HT-29 (cell line): ENCODE results near the gene TRIO. TPM values are rescaled to one million over a fixed set of nuclear protein-coding genes. Genes with fewer than 3 reads are reported as not detected.

Source experiments
- DNase-seq: peaks from one replicate; pipeline ENCODE4 v3.0.0-alpha.2; 2015; ENCODE audit warnings: low spot score
- total RNA-seq: library from RNA; depleted of rRNA; stranded (reverse); fragments of >200 nt; shearing (Covaris generic); gene quantifications from 2 replicates; pipeline ENCODE4 v1.2.3, GENCODE V29; 2014

The TRIO gene
- total RNA-seq, 1 experiment from 2014 or later: 104 TPM

GRCh38 chr5:14476786-14477435 lies 333.8 kb downstream of the TRIO start:
- no peak for DNase-seq

- DNase-seq: no peak
Measured at GRCh38 chr5:14479143-14479696, 336.1 kb downstream of the TRIO start.

GRCh38 chr5:14481349-14481748 lies 338.2 kb downstream of the TRIO start:
- DNase-seq: no peak

- DNase-seq: no peak
Measured at GRCh38 chr5:14482085-14482484, 338.9 kb downstream of the TRIO start.

- DNase-seq: no peak
Measured at GRCh38 chr5:14483504-14484157, 340.5 kb downstream of the TRIO start.

GRCh38 chr5:14486486-14486885 lies 343.3 kb downstream of the TRIO start:
- no peak for DNase-seq

GRCh38 chr5:14486996-14487896 lies 344.1 kb downstream of the TRIO start:
- no peak for DNase-seq

- no peak for DNase-seq
Measured at GRCh38 chr5:14487897-14488570, 344.9 kb downstream of the TRIO start.

- no peak for DNase-seq
Measured at GRCh38 chr5:14488709-14489108, 345.6 kb downstream of the TRIO start.

- DNase-seq: no peak
Measured at GRCh38 chr5:14489643-14490042, 346.5 kb downstream of the TRIO start.

- DNase-seq: no peak
Measured at GRCh38 chr5:14490309-14490711, 347.2 kb downstream of the TRIO start.

- DNase-seq: no peak
Measured at GRCh38 chr5:14491015-14491915, 348.1 kb downstream of the TRIO start.

- no peak for DNase-seq
Measured at GRCh38 chr5:14492331-14492964, 349.3 kb downstream of the TRIO start.

- DNase-seq: no peak
Measured at GRCh38 chr5:14495301-14495700, 352.2 kb downstream of the TRIO start.

- no peak for DNase-seq
Measured at GRCh38 chr5:14497311-14497710, 354.2 kb downstream of the TRIO start.

- peak; percentile 69 for DNase-seq
Measured at GRCh38 chr5:14501353-14502293, 358.5 kb downstream of the TRIO start.

GRCh38 chr5:14502294-14502690 lies 359.1 kb downstream of the TRIO start:
- DNase-seq: no peak

- no peak for DNase-seq
Measured at GRCh38 chr5:14503017-14503680, 360.0 kb downstream of the TRIO start.
